WTC11 (cell line): ENCODE measurements around the gene PTPN9.

ENCODE experiments used
- FOXJ3 ChIP-seq: sonication (generic); formaldehyde crosslinking; IDR thresholded peaks from 2 replicates; pipeline ENCODE4 v1.9.0; 2021; ENCODE audit warnings: missing genetic modification reagents, mild to moderate bottlenecking, borderline replicate concordance
- TF ChIP-seq, protein P1 (sequence below): sonication (generic); formaldehyde crosslinking; IDR thresholded peaks from 2 replicates; pipeline ENCODE4 v1.8.1; 2023; ENCODE audit warnings: mild to moderate bottlenecking, moderate library complexity, missing genetic modification reagents
- TF ChIP-seq, protein P2 (sequence below): fragments of 200-600 bp; IDR thresholded peaks from 2 replicates; pipeline ENCODE4 v1.8.0; 2022; ENCODE audit warnings: antibody characterized with exemption
- TF ChIP-seq, protein P3 (sequence below): sonication (generic); formaldehyde crosslinking; IDR thresholded peaks from 2 replicates; pipeline ENCODE4 v1.8.1; 2022; ENCODE audit warnings: low read depth, missing genetic modification reagents, borderline replicate concordance

DNA sequence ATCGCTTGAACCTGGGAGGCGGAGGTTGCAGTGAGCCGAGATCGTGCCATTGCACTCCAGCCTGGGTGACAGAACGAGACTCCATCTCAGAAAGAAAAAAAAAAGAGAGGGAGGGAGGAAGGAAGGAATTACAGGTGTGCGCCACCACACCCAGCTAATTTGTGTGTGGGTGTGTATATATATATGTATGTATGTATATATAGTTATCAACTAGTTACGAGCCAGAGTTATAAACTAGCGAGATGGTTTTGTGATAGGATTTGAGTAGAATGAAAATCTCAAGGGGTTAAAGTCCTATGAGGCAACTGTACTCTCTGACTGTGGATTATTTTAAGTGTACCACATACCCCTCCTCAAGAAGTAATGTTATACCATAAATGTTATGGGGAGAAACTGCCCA lies 76.8 kb downstream of the PTPN9 start:
- TF ChIP-seq, protein P1, sequence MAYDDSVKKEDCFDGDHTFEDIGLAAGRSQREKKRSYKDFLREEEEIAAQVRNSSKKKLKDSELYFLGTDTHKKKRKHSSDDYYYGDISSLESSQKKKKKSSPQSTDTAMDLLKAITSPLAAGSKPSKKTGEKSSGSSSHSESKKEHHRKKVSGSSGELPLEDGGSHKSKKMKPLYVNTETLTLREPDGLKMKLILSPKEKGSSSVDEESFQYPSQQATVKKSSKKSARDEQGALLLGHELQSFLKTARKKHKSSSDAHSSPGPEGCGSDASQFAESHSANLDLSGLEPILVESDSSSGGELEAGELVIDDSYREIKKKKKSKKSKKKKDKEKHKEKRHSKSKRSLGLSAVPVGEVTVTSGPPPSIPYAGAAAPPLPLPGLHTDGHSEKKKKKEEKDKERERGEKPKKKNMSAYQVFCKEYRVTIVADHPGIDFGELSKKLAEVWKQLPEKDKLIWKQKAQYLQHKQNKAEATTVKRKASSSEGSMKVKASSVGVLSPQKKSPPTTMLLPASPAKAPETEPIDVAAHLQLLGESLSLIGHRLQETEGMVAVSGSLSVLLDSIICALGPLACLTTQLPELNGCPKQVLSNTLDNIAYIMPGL (CRISPR knock-in tag): no peak
- no peak for TF ChIP-seq FOXJ3 (CRISPR knock-in tag)
- TF ChIP-seq, protein P2, sequence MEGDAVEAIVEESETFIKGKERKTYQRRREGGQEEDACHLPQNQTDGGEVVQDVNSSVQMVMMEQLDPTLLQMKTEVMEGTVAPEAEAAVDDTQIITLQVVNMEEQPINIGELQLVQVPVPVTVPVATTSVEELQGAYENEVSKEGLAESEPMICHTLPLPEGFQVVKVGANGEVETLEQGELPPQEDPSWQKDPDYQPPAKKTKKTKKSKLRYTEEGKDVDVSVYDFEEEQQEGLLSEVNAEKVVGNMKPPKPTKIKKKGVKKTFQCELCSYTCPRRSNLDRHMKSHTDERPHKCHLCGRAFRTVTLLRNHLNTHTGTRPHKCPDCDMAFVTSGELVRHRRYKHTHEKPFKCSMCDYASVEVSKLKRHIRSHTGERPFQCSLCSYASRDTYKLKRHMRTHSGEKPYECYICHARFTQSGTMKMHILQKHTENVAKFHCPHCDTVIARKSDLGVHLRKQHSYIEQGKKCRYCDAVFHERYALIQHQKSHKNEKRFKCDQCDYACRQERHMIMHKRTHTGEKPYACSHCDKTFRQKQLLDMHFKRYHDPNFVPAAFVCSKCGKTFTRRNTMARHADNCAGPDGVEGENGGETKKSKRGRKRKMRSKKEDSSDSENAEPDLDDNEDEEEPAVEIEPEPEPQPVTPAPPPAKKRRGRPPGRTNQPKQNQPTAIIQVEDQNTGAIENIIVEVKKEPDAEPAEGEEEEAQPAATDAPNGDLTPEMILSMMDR: no peak
- TF ChIP-seq, protein P3, sequence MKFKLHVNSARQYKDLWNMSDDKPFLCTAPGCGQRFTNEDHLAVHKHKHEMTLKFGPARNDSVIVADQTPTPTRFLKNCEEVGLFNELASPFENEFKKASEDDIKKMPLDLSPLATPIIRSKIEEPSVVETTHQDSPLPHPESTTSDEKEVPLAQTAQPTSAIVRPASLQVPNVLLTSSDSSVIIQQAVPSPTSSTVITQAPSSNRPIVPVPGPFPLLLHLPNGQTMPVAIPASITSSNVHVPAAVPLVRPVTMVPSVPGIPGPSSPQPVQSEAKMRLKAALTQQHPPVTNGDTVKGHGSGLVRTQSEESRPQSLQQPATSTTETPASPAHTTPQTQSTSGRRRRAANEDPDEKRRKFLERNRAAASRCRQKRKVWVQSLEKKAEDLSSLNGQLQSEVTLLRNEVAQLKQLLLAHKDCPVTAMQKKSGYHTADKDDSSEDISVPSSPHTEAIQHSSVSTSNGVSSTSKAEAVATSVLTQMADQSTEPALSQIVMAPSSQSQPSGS: no peak
